Stomach (tissue), 9 donors: ENCODE measurements around the gene RALY. TPM values are rescaled to one million over a fixed set of nuclear protein-coding genes. Genes with fewer than 3 reads are reported as not detected.

ENCODE experiments used
- DNase-seq, 2 donors: peaks; one replicate each; pipeline versions ENCODE4 v3.0.0 to v3.0.0-alpha.2; 2013 to 2019
- H3K27ac ChIP-seq, 5 donors: fragments of 200-600 bp in 4 of 5; sonication (generic) in 4 of 5; one replicate each; pipeline ENCODE4 v1.5.1; 2013 to 2019; ENCODE audit warnings: mild to moderate bottlenecking in 1 of 5, moderate library complexity in 1 of 5
- H3K27me3 ChIP-seq, 3 donors: fragments of 200-600 bp; sonication (generic); one replicate each; pipeline ENCODE4 v1.5.1; 2017 to 2019; ENCODE audit warnings: mixed run types in 1 of 3
- H3K36me3 ChIP-seq, 4 donors: fragments of 200-600 bp; sonication (generic); 1 replicate in 3 of 4; 2 replicates in 1 of 4; pipeline ENCODE4 v1.5.1; 2016 to 2019
- H3K4me1 ChIP-seq, 4 donors: fragments of 200-600 bp; sonication (generic); one replicate each; pipeline ENCODE4 v1.5.1; 2016 to 2019
- H3K4me3 ChIP-seq, 4 donors: fragments of 200-600 bp; sonication (generic) in 3 of 4; one replicate each; pipeline ENCODE4 v1.5.1; 2016 to 2019; ENCODE audit warnings: mild to moderate bottlenecking in 1 of 4
- H3K9me3 ChIP-seq, 4 donors: fragments of 200-600 bp; sonication (generic); one replicate each; pipeline ENCODE4 v1.5.1; 2016 to 2019
- CTCF ChIP-seq, 7 experiments: fragments of 450-650 bp in 4 of 7; fragments of 200-600 bp in 3 of 7; sonication (generic) in 3 of 7; IDR thresholded peaks; one replicate each; pipeline ENCODE4 v1.5.1; 2016 to 2019; ENCODE audit warnings: antibody characterized with exemption in 7 of 7, control low read depth in 2 of 7, mild to moderate bottlenecking in 1 of 7
- EP300 ChIP-seq: sonication (generic); formaldehyde crosslinking; IDR thresholded peaks from one replicate; pipeline ENCODE4 v1.6.1; 2017; ENCODE audit warnings: antibody characterized with exemption
- POLR2A ChIP-seq, 4 donors: fragments of 450-650 bp; IDR thresholded peaks; one replicate each; pipeline ENCODE4 v1.6.1; 2016; ENCODE audit warnings: antibody characterized with exemption in 4 of 4, control low read depth in 2 of 4, mild to moderate bottlenecking in 1 of 4, moderate library complexity in 1 of 4
- POLR2AphosphoS5 ChIP-seq, 3 donors: sonication (generic); formaldehyde crosslinking; IDR thresholded peaks; one replicate each; pipeline ENCODE4 v1.6.1; 2016; ENCODE audit warnings: antibody characterized with exemption in 3 of 3
- WGBS, 5 donors: extraction: QIAGEN DNeasy Blood & Tissue Kit in 3 of 5; methylation state at CpG; one replicate each; pipeline versions ENCODE4 v1.1.5 to v1.1.7; 2013 to 2018; 5-methylcytosine and 5-hydroxymethylcytosine counted together
- intact Hi-C: fragments of 100-400 bp; cut with DNase I; formaldehyde crosslinking; loops from one replicate; pipeline ENCODE4 v1.15.1; 2023; ENCODE audit warnings: low total_unique reads
- polyA plus RNA-seq, 3 donors: library from polyadenylated mRNA; stranded (reverse); fragments of 200-250 nt; gene quantifications; one replicate each; pipeline ENCODE4 v1.2.3, GENCODE V29; 2013
- total RNA-seq, 5 donors: library from RNA; depleted of rRNA; stranded (reverse); fragments of >200 nt; gene quantifications; one replicate each; pipeline versions ENCODE4 v1.1.0 to v1.2.3, GENCODE V29; 2014 to 2016
- donor health status: healthy with polysubstance abuse.
- donor health status: Bipolar disorder and iron deficiency.
- donor health status: healthy.

Gene RALY
- total and polyA plus RNA-seq, 8 donors: 21.6 to 389 (median 97.7) TPM

- intact Hi-C loops: no loop called here
- Histone ChIP-seq H3K4me1 (peaks cover 27 to 93% (median 59%) of the 10 kb centered on the region in 4 donors), H3K4me3 (no peak overlapping the region), H3K27ac (no peak overlapping the region), H3K9me3 (no peaks in the 10 kb centered on the region), H3K27me3 (no peaks in the 10 kb centered on the region), H3K36me3 (no peaks in the 10 kb centered on the region)
- 82 to 93% (median 88%) methylated on average over 6 of the region's 6 CpGs for WGBS, 5 donors
- TF ChIP-seq POLR2AphosphoS5 (IDR thresholded peaks at IDR 0.05) (no peak), EP300 (no peak), POLR2A (IDR thresholded peaks at IDR 0.05) (no peak)
- DNase-seq: no peak
These were observed 22.0 kb downstream of the RALY start for GRCh38 chr20:34015401-34016335.

GRCh38 chr20:34016736-34017135, 23.0 kb downstream of the RALY start:
- Histone ChIP-seq H3K4me1 (peaks cover 26 to 92% (median 58%) of the 10 kb centered on the region in 4 donors), H3K36me3 (no peaks in the 10 kb centered on the region), H3K4me3 (no peak overlapping the region), H3K27ac (no peak overlapping the region), H3K9me3 (no peaks in the 10 kb centered on the region), H3K27me3 (no peaks in the 10 kb centered on the region)
- DNase-seq: no peak
- intact Hi-C loops: no loop called here
- WGBS, 5 donors: 53 to 67% (median 61%) methylated on average over 5 of the region's 5 CpGs
- TF ChIP-seq CTCF (IDR thresholded peaks at IDR 0.05) (no peak), EP300 (no peak), POLR2A (IDR thresholded peaks at IDR 0.05) (no peak), POLR2AphosphoS5 (IDR thresholded peaks at IDR 0.05) (no peak)

GRCh38 chr20:34017610-34018009, 23.9 kb downstream of the RALY start:
- no peak for DNase-seq
- no peak for TF ChIP-seq CTCF (IDR thresholded peaks at IDR 0.05)
- TF ChIP-seq POLR2AphosphoS5 (IDR thresholded peaks at IDR 0.05): no peak
- no peak for TF ChIP-seq POLR2A (IDR thresholded peaks at IDR 0.05)
- TF ChIP-seq EP300: no peak
- Histone ChIP-seq H3K27me3 (no peaks in the 10 kb centered on the region), H3K4me1 (peaks cover 32 to 92% (median 60%) of the 10 kb centered on the region in 4 donors), H3K36me3 (no peaks in the 10 kb centered on the region), H3K4me3 (no peak overlapping the region), H3K27ac (no peak overlapping the region), H3K9me3 (no peaks in the 10 kb centered on the region)
- intact Hi-C loops: no loop called here
- 88 to 100% (median 100%) methylated on average over 1 of the region's 1 CpG for WGBS, 5 donors

- no peaks in the 10 kb centered on the region for H3K36me3 ChIP-seq
- H3K4me1 ChIP-seq: peaks cover 30 to 92% (median 62%) of the 10 kb centered on the region in 4 donors
- DNase-seq: no peak
- TF ChIP-seq EP300 (no peak), POLR2AphosphoS5 (IDR thresholded peaks at IDR 0.05) (no peak), CTCF (IDR thresholded peaks at IDR 0.05) (no peak)
- 30 to 65% (median 37%) methylated on average over 1 of the region's 1 CpG for WGBS, 5 donors
- no peaks in the 10 kb centered on the region for H3K9me3 ChIP-seq
- intact Hi-C loops: no loop called here
- H3K4me3 ChIP-seq: no peak overlapping the region
- H3K27me3 ChIP-seq: no peaks in the 10 kb centered on the region
- no peak overlapping the region for H3K27ac ChIP-seq
These were observed 24.5 kb downstream of the RALY start for GRCh38 chr20:34018166-34018565.
